HCT116 (cell line): ENCODE data around the gene SEL1L3. TPM values are rescaled to one million over a fixed set of nuclear protein-coding genes. Genes with fewer than 3 reads are reported as not detected.

ENCODE experiments used
- ATAC-seq: fragments of 200-7000 bp; cut with Tn5 transposase; 2 replicates; pipeline ENCODE4 v1.9.1; 2020; ENCODE audit warnings: mild to moderate bottlenecking, moderate library complexity
- BruUV-seq: library from RNA; stranded (reverse); fragments of 400-500 nt; replicated peaks from 2 replicates; lab custom pipeline; 2021; lab: Mats Ljungman, UMichigan
- CTCF ChIA-PET: fragments of 300-600 bp; sonication (Branson Sonifier 250); formaldehyde crosslinking; loops from one replicate; lab custom pipeline; 2021; ENCODE audit warnings: antibody characterized with exemption; lab: Charles Lee
- POLR2A ChIA-PET: fragments of 300-600, 350-600 bp; sonication (Branson Sonifier 250); formaldehyde crosslinking; loops from one replicate; lab custom pipeline; 2021; ENCODE audit warnings: antibody characterized with exemption; lab: Charles Lee
- RAD21 ChIA-PET, 2 experiments: fragments of 300-600 bp; sonication (Branson Sonifier 250); formaldehyde crosslinking; loops; one replicate each; lab custom pipeline; 2023; ENCODE audit warnings: low total read pairs in 2 of 2; ENCODE audit not compliant: uncharacterized antibody in 2 of 2, unreplicated experiment in 2 of 2, low non-redundant PET in 1 of 2; lab: Charles Lee
- DNase-seq: peaks from one replicate; pipeline ENCODE4 v3.0.0-alpha.2; 2010; ENCODE audit warnings: low read depth, low spot score
- H2AFZ ChIP-seq: fragments of 200-600 bp; shearing (Covaris generic), sonication (generic); 2 replicates; pipeline ENCODE4 v1.6.1; 2017; ENCODE audit warnings: low read depth, mixed run types, mixed read lengths, antibody characterized with exemption, low read length; ENCODE audit not compliant: poor library complexity, severe bottlenecking
- H3K27ac ChIP-seq: 2 replicates; pipeline ENCODE4 v1.5.1; 2012; ENCODE audit warnings: low read depth, low read length
- H3K27me3 ChIP-seq: fragments of 200-600 bp; sonication (generic); 2 replicates; pipeline ENCODE4 v1.6.1; 2016; ENCODE audit warnings: mixed run types, low read length, mixed read lengths; ENCODE audit not compliant: insufficient read depth
- H3K36me3 ChIP-seq, 2 experiments: fragments of 200-500 bp in 1 of 2; fragments of 200-600 bp in 1 of 2; sonication (Bioruptor generic) in 1 of 2; sonication (generic) in 1 of 2; 2 replicates each; pipeline versions ENCODE4 v1.5.1 to v1.6.1; 2014 to 2016; ENCODE audit warnings: low read length in 2 of 2, inconsistent platforms in 1 of 2, mixed read lengths in 1 of 2, mixed run types in 1 of 2; ENCODE audit not compliant: insufficient read depth in 2 of 2, control insufficient read depth in 1 of 2
- H3K4me1 ChIP-seq, 2 experiments: fragments of 200-600 bp in 1 of 2; sonication (generic) in 1 of 2; 2 replicates each; pipeline versions ENCODE4 v1.5.1 to v1.6.1; 2012 to 2017; ENCODE audit warnings: low read length in 2 of 2, inconsistent platforms in 1 of 2, mild to moderate bottlenecking in 1 of 2, mixed read lengths in 1 of 2, mixed run types in 1 of 2, moderate library complexity in 1 of 2; ENCODE audit not compliant: insufficient read depth in 2 of 2, control insufficient read depth in 1 of 2
- H3K4me2 ChIP-seq: fragments of 200-600 bp; sonication (generic); 2 replicates; pipeline ENCODE4 v1.6.1; 2017; ENCODE audit warnings: mixed run types, low read length, mixed read lengths
- H3K4me3 ChIP-seq, 2 experiments: fragments of 200-600 bp in 1 of 2; sonication (generic) in 1 of 2; replicated peaks in 1 of 2; 2 replicates each; pipeline ENCODE4 v1.5.1; 2011 to 2016; ENCODE audit warnings: low read length in 2 of 2, control low read depth in 1 of 2, low read depth in 1 of 2, mild to moderate bottlenecking in 1 of 2, mixed read lengths in 1 of 2, mixed run types in 1 of 2
- H3K79me2 ChIP-seq: fragments of 200-600 bp; sonication (generic); 2 replicates; pipeline ENCODE4 v1.6.1; 2017; ENCODE audit warnings: mild to moderate bottlenecking, mixed run types, low read length, moderate library complexity, mixed read lengths; ENCODE audit not compliant: insufficient read depth
- H3K9ac ChIP-seq: fragments of 200-600 bp; sonication (generic); 2 replicates; pipeline ENCODE4 v1.6.1; 2016; ENCODE audit warnings: low read length, mixed read lengths
- H3K9me2 ChIP-seq: fragments of 200-600 bp; sonication (generic), shearing (Covaris generic); 2 replicates; pipeline ENCODE4 v1.6.1; 2017; ENCODE audit warnings: mixed run types, mild to moderate bottlenecking, moderate library complexity; ENCODE audit not compliant: insufficient read depth
- H3K9me3 ChIP-seq, 2 experiments: fragments of 200-500 bp in 1 of 2; fragments of 200-600 bp in 1 of 2; sonication (Bioruptor generic) in 1 of 2; sonication (generic) in 1 of 2; 2 replicates each; pipeline ENCODE4 v1.6.1; 2014 to 2017; ENCODE audit warnings: low read length in 2 of 2, mixed read lengths in 2 of 2, inconsistent platforms in 1 of 2, low read depth in 1 of 2, mild to moderate bottlenecking in 1 of 2, mixed run types in 1 of 2, moderate library complexity in 1 of 2; ENCODE audit not compliant: control insufficient read depth in 1 of 2, insufficient read depth in 1 of 2
- H4K20me1 ChIP-seq: fragments of 200-600 bp; sonication (generic), shearing (Covaris generic); 2 replicates; pipeline ENCODE4 v1.6.1; 2017; ENCODE audit warnings: mixed run types, mild to moderate bottlenecking, moderate library complexity; ENCODE audit not compliant: insufficient read depth
- EGR1 ChIP-seq: IDR thresholded peaks from 2 replicates; pipeline ENCODE4 v1.6.1; 2012; ENCODE audit warnings: low read depth
- ELF1 ChIP-seq: IDR thresholded peaks from 2 replicates; pipeline ENCODE4 v1.6.1; 2012; ENCODE audit warnings: low read depth, borderline replicate concordance
- EZH2phosphoT487 ChIP-seq: fragments of 200-600 bp; IDR thresholded peaks from 2 replicates; pipeline ENCODE4 v1.6.1; 2018; ENCODE audit warnings: antibody characterized with exemption, borderline replicate concordance
- FOSL1 ChIP-seq: IDR thresholded peaks from 2 replicates; pipeline ENCODE4 v1.6.1; 2012; ENCODE audit warnings: low read depth
- JUND ChIP-seq: IDR thresholded peaks from 2 replicates; pipeline ENCODE4 v1.6.1; 2012
- POLR2A ChIP-seq: IDR thresholded peaks from 2 replicates; pipeline ENCODE4 v1.7.0; 2011; ENCODE audit warnings: borderline replicate concordance; ENCODE audit not compliant: insufficient read depth, insufficient read length; ENCODE audit errors: extremely low read depth
- RAD21 ChIP-seq: IDR thresholded peaks from 2 replicates; pipeline ENCODE4 v1.6.1; 2012; ENCODE audit warnings: low read depth, mild to moderate bottlenecking
- REST ChIP-seq: IDR thresholded peaks from 2 replicates; pipeline ENCODE4 v1.6.1; 2012; ENCODE audit warnings: low read depth
- SIN3A ChIP-seq: IDR thresholded peaks from 2 replicates; pipeline ENCODE4 v1.6.1; 2012; ENCODE audit warnings: low read depth
- SP1 ChIP-seq: IDR thresholded peaks from 2 replicates; pipeline ENCODE4 v1.6.1; 2012; ENCODE audit warnings: low read depth
- TCF7L2 ChIP-seq: IDR thresholded peaks from 2 replicates; pipeline ENCODE4 v1.7.0; 2011; ENCODE audit warnings: borderline replicate concordance, inconsistent platforms; ENCODE audit not compliant: insufficient read depth, insufficient read length; ENCODE audit errors: extremely low read depth
- ZFX ChIP-seq: fragments of 450-650 bp; IDR thresholded peaks from 2 replicates; pipeline ENCODE4 v1.6.1; 2017
- ZNF274 ChIP-seq: fragments of 200-500 bp; sonication (Bioruptor generic); IDR thresholded peaks from 2 replicates; pipeline ENCODE4 v1.6.1; 2014; ENCODE audit warnings: mild to moderate bottlenecking, low read depth, low read length, inconsistent platforms
- intact Hi-C: fragments of 100-400 bp; cut with micrococcal nuclease; formaldehyde crosslinking; loops from 2 replicates; pipeline ENCODE4 v1.10.0; 2022
- total RNA-seq: library from RNA; stranded (reverse); gene quantifications from one replicate; pipeline ENCODE4 v1.2.1, GENCODE V29; 2021; ENCODE audit not compliant: unreplicated experiment
- TF ChIP-seq, protein P1 (sequence below), 3 experiments: fragments of 200-600 bp in 1 of 3; sonication (generic) in 1 of 3; IDR thresholded peaks in 2 of 3; conservative IDR thresholded peaks in 1 of 3; 2 replicates each; pipeline ENCODE4 v1.5.1; 2012 to 2017; ENCODE audit warnings: low read depth in 2 of 3, low read length in 2 of 3, antibody characterized with exemption in 1 of 3, borderline replicate concordance in 1 of 3, control low read depth in 1 of 3, mild to moderate bottlenecking in 1 of 3, mixed read lengths in 1 of 3, mixed run types in 1 of 3, moderate library complexity in 1 of 3; ENCODE audit not compliant: insufficient read depth in 1 of 3
- TF ChIP-seq, protein P2 (sequence below): IDR thresholded peaks from 2 replicates; pipeline ENCODE4 v1.6.1; 2012
- TF ChIP-seq, protein P3 (sequence below): IDR thresholded peaks from 2 replicates; pipeline ENCODE4 v1.6.1; 2011; ENCODE audit warnings: mild to moderate bottlenecking, low read length, moderate library complexity; ENCODE audit not compliant: insufficient replicate concordance; ENCODE audit errors: extremely low read depth

The SEL1L3 gene
- total RNA-seq, 1 experiment from 2014 or later, result 45.0 TPM

GRCh38 chr4:25725870-25726269, 136.9 kb downstream of the SEL1L3 start:
- H3K9me3 ChIP-seq, result no peaks in the 10 kb centered on the region
- TF ChIP-seq EZH2phosphoT487, result no peak
- TF ChIP-seq, protein P1, sequence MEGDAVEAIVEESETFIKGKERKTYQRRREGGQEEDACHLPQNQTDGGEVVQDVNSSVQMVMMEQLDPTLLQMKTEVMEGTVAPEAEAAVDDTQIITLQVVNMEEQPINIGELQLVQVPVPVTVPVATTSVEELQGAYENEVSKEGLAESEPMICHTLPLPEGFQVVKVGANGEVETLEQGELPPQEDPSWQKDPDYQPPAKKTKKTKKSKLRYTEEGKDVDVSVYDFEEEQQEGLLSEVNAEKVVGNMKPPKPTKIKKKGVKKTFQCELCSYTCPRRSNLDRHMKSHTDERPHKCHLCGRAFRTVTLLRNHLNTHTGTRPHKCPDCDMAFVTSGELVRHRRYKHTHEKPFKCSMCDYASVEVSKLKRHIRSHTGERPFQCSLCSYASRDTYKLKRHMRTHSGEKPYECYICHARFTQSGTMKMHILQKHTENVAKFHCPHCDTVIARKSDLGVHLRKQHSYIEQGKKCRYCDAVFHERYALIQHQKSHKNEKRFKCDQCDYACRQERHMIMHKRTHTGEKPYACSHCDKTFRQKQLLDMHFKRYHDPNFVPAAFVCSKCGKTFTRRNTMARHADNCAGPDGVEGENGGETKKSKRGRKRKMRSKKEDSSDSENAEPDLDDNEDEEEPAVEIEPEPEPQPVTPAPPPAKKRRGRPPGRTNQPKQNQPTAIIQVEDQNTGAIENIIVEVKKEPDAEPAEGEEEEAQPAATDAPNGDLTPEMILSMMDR (IDR thresholded peaks at IDR 0.05 in 2 of 3, conservative IDR thresholded peaks at IDR 0.05 in 1 of 3; ENCODE audit: borderline replicate concordance in 1 of 3, insufficient read depth in 1 of 3, low read depth in 2 of 3, low read length in 2 of 3), result no peak
- TF ChIP-seq, protein P2, sequence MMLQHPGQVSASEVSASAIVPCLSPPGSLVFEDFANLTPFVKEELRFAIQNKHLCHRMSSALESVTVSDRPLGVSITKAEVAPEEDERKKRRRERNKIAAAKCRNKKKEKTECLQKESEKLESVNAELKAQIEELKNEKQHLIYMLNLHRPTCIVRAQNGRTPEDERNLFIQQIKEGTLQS, result no peak
- no peak for TF ChIP-seq EGR1
- TF ChIP-seq SP1, result no peak
- TF ChIP-seq ELF1, result no peak
- no peak for TF ChIP-seq TCF7L2
- TF ChIP-seq RAD21, result no peak
- no peak for TF ChIP-seq ZNF274
- no peak for TF ChIP-seq ZFX
- TF ChIP-seq, protein P3, sequence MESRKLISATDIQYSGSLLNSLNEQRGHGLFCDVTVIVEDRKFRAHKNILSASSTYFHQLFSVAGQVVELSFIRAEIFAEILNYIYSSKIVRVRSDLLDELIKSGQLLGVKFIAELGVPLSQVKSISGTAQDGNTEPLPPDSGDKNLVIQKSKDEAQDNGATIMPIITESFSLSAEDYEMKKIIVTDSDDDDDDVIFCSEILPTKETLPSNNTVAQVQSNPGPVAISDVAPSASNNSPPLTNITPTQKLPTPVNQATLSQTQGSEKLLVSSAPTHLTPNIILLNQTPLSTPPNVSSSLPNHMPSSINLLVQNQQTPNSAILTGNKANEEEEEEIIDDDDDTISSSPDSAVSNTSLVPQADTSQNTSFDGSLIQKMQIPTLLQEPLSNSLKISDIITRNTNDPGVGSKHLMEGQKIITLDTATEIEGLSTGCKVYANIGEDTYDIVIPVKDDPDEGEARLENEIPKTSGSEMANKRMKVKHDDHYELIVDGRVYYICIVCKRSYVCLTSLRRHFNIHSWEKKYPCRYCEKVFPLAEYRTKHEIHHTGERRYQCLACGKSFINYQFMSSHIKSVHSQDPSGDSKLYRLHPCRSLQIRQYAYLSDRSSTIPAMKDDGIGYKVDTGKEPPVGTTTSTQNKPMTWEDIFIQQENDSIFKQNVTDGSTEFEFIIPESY, result no peak
- TF ChIP-seq POLR2A, result no peak
- no peak for TF ChIP-seq FOSL1
- no peak for TF ChIP-seq JUND
- TF ChIP-seq SIN3A, result no peak
- TF ChIP-seq REST, result no peak
- no peaks in the 10 kb centered on the region for H3K4me1 ChIP-seq
- intact Hi-C loops, result no loop called here
- H3K4me3 ChIP-seq, result no peak overlapping the region
- RAD21 ChIA-PET, result no interaction called here
- no peak for ATAC-seq
- H3K9me2 ChIP-seq, result no peaks in the 10 kb centered on the region
- POLR2A ChIA-PET, result no interaction called here
- H3K4me2 ChIP-seq, result no peak overlapping the region
- no peak overlapping the region for H2AFZ ChIP-seq
- no peaks in the 10 kb centered on the region for H3K79me2 ChIP-seq
- H3K9ac ChIP-seq, result no peak overlapping the region
- H3K36me3 ChIP-seq, result no peaks in the 10 kb centered on the region
- H3K27me3 ChIP-seq, result no peaks in the 10 kb centered on the region
- no TSS peak for BruUV-seq
- CTCF ChIA-PET, result no interaction called here
- no peaks in the 10 kb centered on the region for H4K20me1 ChIP-seq
- no peak for DNase-seq
- H3K27ac ChIP-seq, result no peak overlapping the region
